Erythroblast (primary cell): ENCODE data around the gene ZDHHC11.
"Not testable (repeated sequence)": the region's sequence is repeated elsewhere in the genome, so short reads cannot be mapped to it uniquely, and the experiment has no call there.

Source experiments
- GATA1 ChIP-seq: IDR thresholded peaks from 2 replicates; pipeline ENCODE4 v1.6.1; 2011; ENCODE audit warnings: low read depth, mild to moderate bottlenecking, control low read depth, low read length, moderate library complexity
- POLR2A ChIP-seq: IDR thresholded peaks from 2 replicates; pipeline ENCODE4 v1.6.1; 2011; ENCODE audit warnings: mild to moderate bottlenecking, low read length

DNA sequence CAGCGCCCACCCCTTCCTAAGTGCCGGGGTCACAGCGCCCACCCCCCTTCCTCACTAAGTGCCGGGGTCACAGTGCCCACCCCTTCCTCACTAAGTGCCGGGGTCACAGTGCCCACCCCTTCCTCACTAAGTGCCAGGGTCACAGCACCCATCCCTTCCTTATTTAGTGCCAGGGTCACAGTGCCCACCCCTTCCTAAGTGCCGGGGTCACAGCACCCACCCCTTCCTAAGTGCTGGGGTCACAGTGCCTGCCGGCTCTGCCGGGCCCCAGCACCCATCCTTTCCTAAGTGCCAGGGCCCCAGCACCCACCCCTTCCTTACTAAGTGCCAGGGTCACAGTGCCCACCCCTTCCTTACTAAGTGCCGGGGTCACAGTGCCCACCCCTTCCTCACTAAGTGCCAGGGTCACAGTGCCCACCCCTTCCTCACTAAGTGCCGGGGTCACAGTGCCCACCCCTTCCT is 9.8 kb downstream of the ZDHHC11 start:
- TF ChIP-seq POLR2A, GATA1: not testable (repeated sequence)
